ENCODE data around the gene TOR3A. TPM values are rescaled to one million over a fixed set of nuclear protein-coding genes. Genes with fewer than 3 reads are reported as not detected.

TOR3A gene
- polyA plus RNA-seq, 1 experiment = 30.8 TPM

DNA sequence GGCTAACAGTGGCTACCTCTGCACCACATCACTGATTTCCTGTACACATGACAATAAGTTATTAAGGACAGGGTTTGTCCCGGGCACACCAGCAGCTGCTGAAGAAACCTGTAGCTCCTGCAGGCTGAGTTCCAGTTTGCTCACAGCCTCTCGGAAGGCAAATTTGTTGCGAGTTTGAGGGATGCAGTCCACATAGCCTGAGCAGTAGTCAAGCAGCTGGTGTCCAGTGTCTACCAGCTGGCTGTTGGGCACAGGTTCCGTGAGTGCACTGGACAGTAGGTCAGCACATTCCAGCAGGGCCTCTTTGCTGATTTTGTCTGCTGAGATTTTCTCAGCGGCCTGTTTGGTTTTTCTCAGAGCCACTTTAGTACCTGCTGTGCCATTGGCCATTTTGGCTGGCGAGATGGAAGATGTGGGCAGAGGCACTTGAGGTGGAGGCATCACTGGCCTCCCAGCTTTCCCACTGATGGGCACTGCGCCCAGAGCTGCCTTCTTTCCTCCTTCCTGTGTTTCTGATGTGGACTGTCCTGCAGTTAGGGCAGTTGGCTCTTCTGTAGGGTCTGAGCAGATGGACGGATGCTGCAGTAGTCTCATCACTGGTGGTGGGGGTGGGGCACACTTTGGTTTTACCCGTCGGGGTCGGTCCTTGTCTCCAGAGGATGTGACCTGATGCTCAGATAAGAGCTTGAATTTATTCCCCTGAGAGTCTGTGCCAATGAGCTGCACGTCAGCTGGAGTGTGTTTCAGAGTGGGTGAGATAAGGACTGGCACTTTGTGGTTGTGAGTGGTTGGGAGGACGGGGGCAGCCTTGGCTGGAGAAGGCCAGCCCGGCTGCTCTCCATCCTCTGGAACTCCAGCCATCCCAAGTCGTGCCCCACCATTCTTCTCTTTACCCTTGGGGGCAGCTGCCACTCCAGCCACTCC lies 26.1 kb downstream of the TOR3A start:
- no peak for DNase-seq (ENCODE audit: low read depth)
- Histone ChIP-seq H3K27me3 (ENCODE audit: control insufficient read depth, insufficient read depth, low read length) (no peaks in the 10 kb centered on the region), H3K36me3 (ENCODE audit: control insufficient read depth, insufficient read depth, low read length) (peaks cover 39% of the 10 kb centered on the region), H3K4me3 (ENCODE audit: low read depth, low read length) (no peak overlapping the region)
- ChIA-PET POLR2A (no interaction called here), CTCF (interaction anchor here (0.7 to 4.7 kb wide), 3 partner anchors 13 to 87 kb away, joined by 3 to 18 read pairs (median 3); no protein-coding TSS in a partner anchor)
- TF ChIP-seq, protein P1, sequence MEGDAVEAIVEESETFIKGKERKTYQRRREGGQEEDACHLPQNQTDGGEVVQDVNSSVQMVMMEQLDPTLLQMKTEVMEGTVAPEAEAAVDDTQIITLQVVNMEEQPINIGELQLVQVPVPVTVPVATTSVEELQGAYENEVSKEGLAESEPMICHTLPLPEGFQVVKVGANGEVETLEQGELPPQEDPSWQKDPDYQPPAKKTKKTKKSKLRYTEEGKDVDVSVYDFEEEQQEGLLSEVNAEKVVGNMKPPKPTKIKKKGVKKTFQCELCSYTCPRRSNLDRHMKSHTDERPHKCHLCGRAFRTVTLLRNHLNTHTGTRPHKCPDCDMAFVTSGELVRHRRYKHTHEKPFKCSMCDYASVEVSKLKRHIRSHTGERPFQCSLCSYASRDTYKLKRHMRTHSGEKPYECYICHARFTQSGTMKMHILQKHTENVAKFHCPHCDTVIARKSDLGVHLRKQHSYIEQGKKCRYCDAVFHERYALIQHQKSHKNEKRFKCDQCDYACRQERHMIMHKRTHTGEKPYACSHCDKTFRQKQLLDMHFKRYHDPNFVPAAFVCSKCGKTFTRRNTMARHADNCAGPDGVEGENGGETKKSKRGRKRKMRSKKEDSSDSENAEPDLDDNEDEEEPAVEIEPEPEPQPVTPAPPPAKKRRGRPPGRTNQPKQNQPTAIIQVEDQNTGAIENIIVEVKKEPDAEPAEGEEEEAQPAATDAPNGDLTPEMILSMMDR (IDR thresholded peaks at IDR 0.05; ENCODE audit: insufficient read depth, low read depth, low read length) = no peak

DNA sequence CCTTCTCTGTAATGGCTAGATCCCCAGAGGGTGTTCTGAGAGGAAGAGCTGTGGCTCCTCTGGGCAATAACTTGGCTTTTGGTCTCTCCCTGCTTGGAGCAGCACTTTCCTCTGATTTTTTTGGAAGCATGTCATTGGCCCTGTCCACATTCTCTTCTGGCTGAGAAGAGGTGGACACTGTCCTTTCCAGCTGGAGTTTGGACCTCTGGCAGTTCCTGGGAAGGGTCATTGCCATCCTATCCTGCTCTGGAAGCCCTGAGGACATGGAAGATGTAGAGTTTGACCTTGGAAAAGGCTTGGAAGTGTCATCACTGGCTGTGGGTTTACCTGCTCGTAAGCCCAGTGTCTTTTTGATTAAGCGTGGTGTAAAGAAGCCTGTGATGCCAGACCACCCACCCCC lies 26.8 kb downstream of the TOR3A start:
- ChIA-PET CTCF (interaction anchor here (4.7 kb wide), 1 partner anchor 13 kb away, joined by 18 read pairs; no protein-coding TSS in a partner anchor), POLR2A (no interaction called here)
- TF ChIP-seq, protein P1 (IDR thresholded peaks at IDR 0.05; ENCODE audit: insufficient read depth, low read depth, low read length) = no peak
- DNase-seq (ENCODE audit: low read depth) = no peak
- Histone ChIP-seq H3K4me3 (ENCODE audit: low read depth, low read length) (no peak overlapping the region), H3K36me3 (ENCODE audit: control insufficient read depth, insufficient read depth, low read length) (peaks cover 39% of the 10 kb centered on the region), H3K27me3 (ENCODE audit: control insufficient read depth, insufficient read depth, low read length) (no peaks in the 10 kb centered on the region)

DNA sequence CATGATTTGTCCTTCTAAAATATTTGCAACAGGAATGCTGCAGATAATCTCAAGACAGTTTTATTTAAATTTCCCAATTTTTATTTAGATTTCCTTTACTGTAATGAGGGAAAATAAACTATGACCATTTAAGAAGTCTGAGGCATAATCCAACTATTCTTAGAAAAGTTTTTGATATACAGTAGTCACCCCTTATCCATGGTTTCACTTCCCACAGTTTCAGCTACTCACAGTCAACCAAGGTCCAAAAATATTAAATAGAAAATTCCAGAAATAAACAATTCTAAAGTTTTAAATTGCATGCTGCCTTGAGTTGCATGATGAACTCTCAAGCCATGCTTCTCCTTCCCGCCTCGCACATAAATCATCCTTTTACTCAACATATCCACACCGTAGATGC lies 33.3 kb downstream of the TOR3A start:
- peaks cover 24% of the 10 kb centered on the region for H3K36me3 ChIP-seq (ENCODE audit: control insufficient read depth, insufficient read depth, low read length)
- no peak for DNase-seq (ENCODE audit: low read depth)
- CTCF ChIA-PET = interaction anchor here (1.7 to 3.4 kb wide), 2 partner anchors 10 to 11 kb away, joined by 4 to 15 read pairs; no protein-coding TSS in a partner anchor
- TF ChIP-seq, protein P1 (IDR thresholded peaks at IDR 0.05; ENCODE audit: insufficient read depth, low read depth, low read length) = no peak
- no peak overlapping the region for H3K4me3 ChIP-seq (ENCODE audit: low read depth, low read length)
- H3K27me3 ChIP-seq (ENCODE audit: control insufficient read depth, insufficient read depth, low read length) = no peaks in the 10 kb centered on the region
- POLR2A ChIA-PET = no interaction called here

DNA sequence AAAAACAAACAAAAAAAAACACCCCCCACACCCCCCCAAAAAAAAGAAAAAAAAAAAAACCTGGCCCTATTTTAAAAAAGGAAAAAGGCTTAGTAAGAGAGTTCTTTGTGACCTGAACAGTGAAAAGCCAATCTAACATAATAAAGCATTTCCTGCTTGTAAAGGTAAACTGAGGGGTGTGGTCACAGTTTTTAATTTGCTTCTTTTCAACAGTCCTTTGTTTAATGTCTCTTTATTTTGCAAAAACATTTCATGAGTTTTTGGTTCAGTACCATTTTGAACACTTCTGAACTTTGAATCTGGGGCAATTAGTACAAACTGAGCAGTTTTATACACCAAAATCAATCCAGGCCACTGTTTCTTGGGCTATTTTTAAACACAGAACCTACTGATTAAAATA lies 37.6 kb downstream of the TOR3A start:
- no peak for DNase-seq (ENCODE audit: low read depth)
- H3K4me3 ChIP-seq (ENCODE audit: low read depth, low read length) = no peak overlapping the region
- peaks cover 15% of the 10 kb centered on the region for H3K36me3 ChIP-seq (ENCODE audit: control insufficient read depth, insufficient read depth, low read length)
- ChIA-PET POLR2A (no interaction called here), CTCF (interaction anchor here (0.9 to 3.2 kb wide), 7 partner anchors 13 to 75 kb away, joined by 3 to 32 read pairs (median 5); no protein-coding TSS in a partner anchor)
- TF ChIP-seq, protein P1 (IDR thresholded peaks at IDR 0.05; ENCODE audit: insufficient read depth, low read depth, low read length) = no peak
- H3K27me3 ChIP-seq (ENCODE audit: control insufficient read depth, insufficient read depth, low read length) = no peaks in the 10 kb centered on the region

DNA sequence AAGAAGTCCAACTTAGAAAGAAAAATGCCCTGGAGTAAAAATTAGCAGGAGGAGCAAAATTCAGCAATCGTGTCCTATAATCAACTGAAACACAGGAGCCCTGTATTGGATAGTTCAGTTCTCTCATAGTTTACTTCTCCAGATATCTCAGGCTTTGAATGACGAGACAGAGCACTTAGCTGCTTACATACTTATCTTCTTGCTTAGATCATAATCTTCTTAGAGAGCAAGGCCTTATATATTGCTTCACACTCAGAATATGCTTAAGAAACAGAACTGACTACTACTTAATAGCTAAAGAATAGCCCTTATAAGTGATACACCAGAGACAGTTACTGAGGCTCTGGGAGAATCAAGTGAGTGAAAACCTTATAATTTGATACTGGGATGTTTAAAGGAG lies 38.9 kb downstream of the TOR3A start:
- ChIA-PET CTCF (interaction anchor here (0.6 to 3.2 kb wide), 34 partner anchors 9 to 703 kb away, joined by 3 to 32 read pairs (median 4); partner anchors contain the start of gene SOAT1), POLR2A (no interaction called here)
- Histone ChIP-seq H3K36me3 (ENCODE audit: control insufficient read depth, insufficient read depth, low read length) (peaks cover 15% of the 10 kb centered on the region), H3K4me3 (ENCODE audit: low read depth, low read length) (no peak overlapping the region), H3K27me3 (ENCODE audit: control insufficient read depth, insufficient read depth, low read length) (no peaks in the 10 kb centered on the region)
- DNase-seq (ENCODE audit: low read depth) = no peak
- TF ChIP-seq, protein P1 (IDR thresholded peaks at IDR 0.05; ENCODE audit: insufficient read depth, low read depth, low read length) = no peak
